ENCODE data around the gene TMEM170A. TPM values are rescaled to one million over a fixed set of nuclear protein-coding genes. Genes with fewer than 3 reads are reported as not detected.

TMEM170A gene
- total RNA-seq, 1 donor from 2014 or later: 25.4 TPM

DNA sequence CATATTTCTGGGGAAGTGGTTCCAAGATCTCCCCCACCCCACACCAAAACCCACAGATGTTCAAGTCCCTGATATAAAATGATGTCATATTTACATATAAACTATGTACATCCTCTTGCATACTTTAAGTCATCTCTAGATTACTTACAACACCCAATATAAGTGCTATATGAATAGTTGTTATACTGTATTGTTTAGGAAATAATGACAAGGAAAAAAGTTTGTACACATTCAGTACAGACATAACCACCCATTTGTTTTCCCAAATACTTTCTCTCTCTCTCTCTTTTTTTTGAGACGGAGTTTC lies 42.7 kb downstream of the TMEM170A start:
- Histone ChIP-seq H3K4me1 (peaks cover 21% of the 10 kb centered on the region), H3K4me3 (no peak overlapping the region), H3K27ac (no peak overlapping the region), H3K36me3 (no peaks in the 10 kb centered on the region), H3K27me3 (no peaks in the 10 kb centered on the region), H3K9me3 (no peaks in the 10 kb centered on the region)
- no peak for ATAC-seq
- DNase-seq: no peak
- TF ChIP-seq, protein P1, sequence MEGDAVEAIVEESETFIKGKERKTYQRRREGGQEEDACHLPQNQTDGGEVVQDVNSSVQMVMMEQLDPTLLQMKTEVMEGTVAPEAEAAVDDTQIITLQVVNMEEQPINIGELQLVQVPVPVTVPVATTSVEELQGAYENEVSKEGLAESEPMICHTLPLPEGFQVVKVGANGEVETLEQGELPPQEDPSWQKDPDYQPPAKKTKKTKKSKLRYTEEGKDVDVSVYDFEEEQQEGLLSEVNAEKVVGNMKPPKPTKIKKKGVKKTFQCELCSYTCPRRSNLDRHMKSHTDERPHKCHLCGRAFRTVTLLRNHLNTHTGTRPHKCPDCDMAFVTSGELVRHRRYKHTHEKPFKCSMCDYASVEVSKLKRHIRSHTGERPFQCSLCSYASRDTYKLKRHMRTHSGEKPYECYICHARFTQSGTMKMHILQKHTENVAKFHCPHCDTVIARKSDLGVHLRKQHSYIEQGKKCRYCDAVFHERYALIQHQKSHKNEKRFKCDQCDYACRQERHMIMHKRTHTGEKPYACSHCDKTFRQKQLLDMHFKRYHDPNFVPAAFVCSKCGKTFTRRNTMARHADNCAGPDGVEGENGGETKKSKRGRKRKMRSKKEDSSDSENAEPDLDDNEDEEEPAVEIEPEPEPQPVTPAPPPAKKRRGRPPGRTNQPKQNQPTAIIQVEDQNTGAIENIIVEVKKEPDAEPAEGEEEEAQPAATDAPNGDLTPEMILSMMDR (IDR thresholded peaks at IDR 0.05): no peak
- intact Hi-C loops (cut with DNase I): no loop called here

DNA sequence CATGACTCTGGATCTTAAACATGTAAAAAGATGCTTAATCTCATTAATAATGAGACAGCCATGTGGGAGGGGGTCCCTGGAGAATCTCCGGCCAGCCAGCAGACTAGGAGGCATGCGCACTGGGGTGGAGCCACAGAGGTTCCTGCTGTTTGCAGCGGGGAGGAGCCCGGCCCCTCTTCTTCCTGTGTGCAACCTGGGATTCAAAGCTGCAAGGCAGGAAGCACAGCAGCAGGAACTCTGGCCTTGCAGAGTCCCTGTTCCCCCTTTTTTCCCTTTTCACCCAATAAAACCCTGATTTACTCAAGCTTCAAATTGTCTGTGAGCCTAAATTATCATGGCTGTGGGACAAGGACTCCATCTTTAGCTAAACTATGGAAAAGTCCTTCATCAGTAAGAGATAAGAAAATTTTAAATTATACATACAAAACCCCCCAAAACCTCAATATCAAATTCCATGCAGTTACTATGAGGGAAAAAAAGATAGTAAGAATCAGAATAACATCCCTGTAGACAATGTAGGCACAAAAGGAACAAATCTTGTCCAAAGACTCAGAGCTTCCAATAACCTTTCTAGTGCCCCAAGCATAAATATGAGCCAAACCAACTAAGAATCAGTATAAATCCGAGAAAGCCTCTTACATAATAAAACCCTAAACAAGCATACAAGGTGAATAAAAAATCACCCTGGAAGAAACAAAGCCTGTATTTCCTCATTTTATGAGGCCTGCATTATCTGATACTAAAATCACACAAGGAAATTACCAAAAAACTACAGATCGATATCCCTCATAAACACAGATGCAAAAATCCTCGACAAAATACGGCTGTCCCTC lies 43.3 kb downstream of the TMEM170A start:
- DNase-seq (peak; percentile 87), ATAC-seq (peak; percentile 99)
- TF ChIP-seq, protein P1 (IDR thresholded peaks at IDR 0.05): no peak
- H3K27me3 ChIP-seq: no peaks in the 10 kb centered on the region
- no peaks in the 10 kb centered on the region for H3K36me3 ChIP-seq
- H3K9me3 ChIP-seq: no peaks in the 10 kb centered on the region
- H3K27ac ChIP-seq: no peak overlapping the region
- no peak overlapping the region for H3K4me3 ChIP-seq
- intact Hi-C loops (cut with DNase I): no loop called here
- peaks cover 21% of the 10 kb centered on the region for H3K4me1 ChIP-seq

DNA sequence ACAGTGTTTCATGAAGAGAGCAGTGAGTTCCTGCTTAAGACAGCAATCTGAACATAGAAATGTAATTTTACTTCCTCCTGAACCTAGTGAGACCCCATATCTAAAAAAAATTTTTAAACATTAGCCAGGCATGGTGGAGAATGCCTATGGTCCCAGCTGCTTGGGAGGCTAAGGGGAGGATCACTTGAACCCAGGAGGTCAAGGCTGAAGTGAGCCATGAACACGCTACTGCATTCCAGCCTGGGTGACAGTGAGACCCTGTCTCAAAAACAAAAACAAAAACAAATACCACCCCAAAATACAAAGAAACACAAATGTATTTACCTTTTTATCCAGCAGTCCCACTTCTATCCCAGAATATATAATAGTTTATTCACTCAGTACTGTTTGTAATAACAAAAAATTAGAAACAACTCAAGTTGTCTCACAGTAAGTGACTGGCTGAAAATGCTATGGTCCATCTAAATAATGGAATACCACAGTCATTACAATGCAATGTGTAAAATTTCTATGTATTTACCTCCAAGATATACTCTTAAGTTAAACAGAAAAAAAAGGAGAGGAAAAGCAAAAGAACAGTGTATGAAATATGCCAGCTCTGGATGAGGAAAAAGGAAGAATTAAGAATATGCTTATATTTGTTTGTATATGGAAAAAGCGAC lies 47.5 kb downstream of the TMEM170A start:
- no peak for ATAC-seq
- TF ChIP-seq, protein P1 (IDR thresholded peaks at IDR 0.05): no peak
- H3K36me3 ChIP-seq: peaks cover 6% of the 10 kb centered on the region
- H3K27ac ChIP-seq: no peak overlapping the region
- H3K4me3 ChIP-seq: no peak overlapping the region
- DNase-seq: no peak
- intact Hi-C loops (cut with DNase I): no loop called here
- H3K27me3 ChIP-seq: no peaks in the 10 kb centered on the region
- H3K4me1 ChIP-seq: peaks cover 21% of the 10 kb centered on the region
- H3K9me3 ChIP-seq: no peaks in the 10 kb centered on the region

DNA sequence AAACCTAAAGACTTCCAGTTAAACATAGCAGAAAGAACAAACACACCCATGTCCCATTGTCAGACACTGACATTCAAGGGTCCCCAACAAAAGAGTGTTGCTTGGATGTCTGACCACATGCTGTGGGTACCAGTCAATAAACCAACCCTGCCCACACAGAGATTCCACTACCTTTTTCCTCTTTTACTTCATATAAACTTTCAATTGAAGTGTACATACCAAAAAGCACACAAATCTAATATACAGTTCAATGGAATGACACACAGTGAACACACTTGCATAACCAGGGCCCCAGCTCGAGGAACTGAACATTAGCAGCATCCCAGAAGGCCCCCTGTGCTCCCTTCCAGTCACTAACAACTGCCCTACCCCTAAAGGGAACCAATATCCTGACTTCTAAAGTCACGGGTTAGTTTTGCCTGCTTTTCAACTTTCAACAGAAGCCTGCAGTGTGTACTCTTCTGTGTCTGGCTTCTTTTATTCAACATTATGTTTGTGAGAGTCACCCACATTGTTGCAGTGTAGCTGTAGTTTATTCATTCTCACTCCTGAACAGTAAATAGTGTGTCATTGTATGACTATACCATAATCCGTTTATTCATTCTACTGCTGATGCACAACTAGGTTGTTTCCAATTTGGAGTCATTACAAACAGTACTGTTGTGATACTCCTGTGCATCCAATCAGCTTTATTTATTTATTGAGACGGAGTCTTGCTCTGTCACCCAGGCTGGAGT lies 49.2 kb downstream of the TMEM170A start:
- intact Hi-C loops (cut with DNase I): no loop called here
- no peak overlapping the region for H3K27ac ChIP-seq
- no peak overlapping the region for H3K4me3 ChIP-seq
- DNase-seq (no peak), ATAC-seq (no peak)
- TF ChIP-seq, protein P1 (IDR thresholded peaks at IDR 0.05): no peak
- peaks cover 20% of the 10 kb centered on the region for H3K36me3 ChIP-seq
- no peaks in the 10 kb centered on the region for H3K27me3 ChIP-seq
- H3K9me3 ChIP-seq: no peaks in the 10 kb centered on the region
- H3K4me1 ChIP-seq: peaks cover 7% of the 10 kb centered on the region

DNA sequence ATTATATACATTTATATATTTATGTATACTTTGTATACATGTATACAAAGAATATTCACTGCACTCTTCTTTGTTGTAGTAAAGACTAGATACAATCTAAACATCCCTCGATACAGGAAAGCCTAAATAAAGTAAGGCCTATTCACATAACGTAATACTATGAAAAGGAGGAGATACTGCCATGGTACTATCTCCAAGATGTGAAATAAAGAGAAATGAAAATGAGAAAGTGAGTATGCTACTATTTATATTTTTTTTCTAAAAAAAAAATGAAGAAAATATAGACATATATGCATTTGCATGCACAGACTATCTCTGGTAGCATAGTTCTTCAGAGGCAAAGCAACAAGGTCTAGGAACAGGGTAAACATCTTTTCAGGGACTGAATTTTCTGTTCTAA lies 50.5 kb downstream of the TMEM170A start:
- Histone ChIP-seq H3K36me3 (peaks cover 34% of the 10 kb centered on the region), H3K27ac (no peak overlapping the region), H3K4me1 (no peaks in the 10 kb centered on the region), H3K9me3 (no peaks in the 10 kb centered on the region), H3K4me3 (no peak overlapping the region), H3K27me3 (no peaks in the 10 kb centered on the region)
- TF ChIP-seq, protein P1 (IDR thresholded peaks at IDR 0.05): no peak
- intact Hi-C loops (cut with DNase I): no loop called here
- ATAC-seq (no peak), DNase-seq (no peak)
